Smooth muscle cell (in vitro differentiated cells): ENCODE results near the gene VAV3. TPM values are rescaled to one million over a fixed set of nuclear protein-coding genes. Genes with fewer than 3 reads are reported as not detected.

ENCODE experiments used
- DNase-seq: peaks from one replicate; lab custom pipeline; 2025; ENCODE audit not compliant: unreplicated experiment; lab: John Stamatoyannopoulos, UW
- H2AFZ ChIP-seq: fragments of 200-600 bp; sonication (generic); 2 replicates; pipeline ENCODE4 v1.6.0; 2016; ENCODE audit warnings: antibody characterized with exemption, low read depth, mild to moderate bottlenecking
- H3F3A ChIP-seq: fragments of 200-600 bp; sonication (generic); 2 replicates; pipeline ENCODE4 v1.6.0; 2017; ENCODE audit warnings: antibody characterized with exemption, low read depth
- H3K27ac ChIP-seq: fragments of 200-600 bp; sonication (generic); 2 replicates; pipeline ENCODE4 v1.5.1; 2016; ENCODE audit warnings: low read depth, mild to moderate bottlenecking
- H3K27me3 ChIP-seq: fragments of 200-600 bp; sonication (generic); 2 replicates; pipeline ENCODE4 v1.6.1; 2016; ENCODE audit warnings: low read depth, mild to moderate bottlenecking
- H3K36me3 ChIP-seq: fragments of 200-600 bp; sonication (generic); 2 replicates; pipeline ENCODE4 v1.5.1; 2016; ENCODE audit warnings: low read depth
- H3K4me1 ChIP-seq: fragments of 200-600 bp; sonication (generic); 2 replicates; pipeline ENCODE4 v1.5.1; 2016; ENCODE audit warnings: low read depth
- H3K4me2 ChIP-seq: fragments of 200-600 bp; sonication (generic); 2 replicates; pipeline ENCODE4 v1.6.0; 2016; ENCODE audit warnings: mild to moderate bottlenecking
- H3K4me3 ChIP-seq: fragments of 200-600 bp; sonication (generic); 2 replicates; pipeline ENCODE4 v1.5.1; 2016; ENCODE audit warnings: mild to moderate bottlenecking
- H3K79me2 ChIP-seq: fragments of 200-600 bp; sonication (generic); 2 replicates; pipeline ENCODE4 v1.6.0; 2016; ENCODE audit warnings: low read depth, mild to moderate bottlenecking
- H3K9ac ChIP-seq: fragments of 200-600 bp; sonication (generic); 2 replicates; pipeline ENCODE4 v1.6.0; 2016; ENCODE audit warnings: low read depth
- H3K9me3 ChIP-seq: fragments of 200-600 bp; sonication (generic); replicated peaks from 2 replicates; pipeline ENCODE4 v1.5.1; 2016; ENCODE audit warnings: low read depth
- H4K20me1 ChIP-seq: fragments of 200-600 bp; sonication (generic); 2 replicates; pipeline ENCODE4 v1.6.0; 2016; ENCODE audit warnings: low read depth
- WGBS: methylation state at CpG from one replicate; pipeline ENCODE4 v1.1.7; 2016; ENCODE audit warnings: low lambda C conversion rate; 5-methylcytosine and 5-hydroxymethylcytosine counted together
- polyA plus RNA-seq: library from polyadenylated mRNA; unstranded; fragments of >200 nt; fragmentation: Nextera tagmentation; extraction: Ambion mirVana; gene quantifications from 2 replicates; pipeline ENCODE4 v1.2.1, GENCODE V29; 2016
- total RNA-seq: library from RNA; depleted of rRNA; stranded (reverse); fragments of >200 nt; gene quantifications from 2 replicates; pipeline ENCODE4 v1.2.3, GENCODE V29; 2014
- TF ChIP-seq, protein P1 (sequence below): fragments of 200-600 bp; sonication (generic); IDR thresholded peaks from 2 replicates; pipeline ENCODE4 v1.5.1; 2017; ENCODE audit warnings: borderline replicate concordance, mild to moderate bottlenecking, antibody characterized with exemption; ENCODE audit not compliant: insufficient read depth, poor library complexity, severe bottlenecking

Gene VAV3
- total and polyA plus RNA-seq, 2 experiments from 2014 or later = 0.62 to 10.1 TPM

DNA sequence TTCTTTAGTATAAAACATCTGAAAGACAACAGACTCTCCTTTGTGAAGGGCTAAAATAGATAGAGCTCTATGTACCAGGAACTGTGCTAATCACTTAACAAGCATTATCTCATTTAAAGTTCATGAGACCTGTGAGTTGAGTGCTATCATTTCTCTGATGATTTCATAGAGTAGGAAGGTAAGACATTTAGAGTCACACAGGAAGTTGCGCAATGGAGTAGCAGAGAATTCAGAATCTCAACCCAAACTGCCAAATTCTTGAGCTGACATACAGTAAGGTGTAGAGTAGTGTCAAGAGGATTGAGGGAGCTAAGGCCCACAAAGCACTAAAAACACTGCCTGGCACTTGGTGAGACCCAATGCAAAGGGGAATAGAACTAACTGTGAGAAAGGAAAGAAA lies 439.8 kb downstream of the VAV3 start:
- no peaks in the 10 kb centered on the region for H3K36me3 ChIP-seq
- no peaks in the 10 kb centered on the region for H3K79me2 ChIP-seq
- DNase-seq = no peak
- no peak overlapping the region for H3K4me3 ChIP-seq
- H4K20me1 ChIP-seq = no peaks in the 10 kb centered on the region
- H3K4me1 ChIP-seq = peaks cover 10% of the 10 kb centered on the region
- no peaks in the 10 kb centered on the region for H3F3A ChIP-seq
- H3K27me3 ChIP-seq = no peaks in the 10 kb centered on the region
- H2AFZ ChIP-seq = no peak overlapping the region
- H3K27ac ChIP-seq = no peak overlapping the region
- WGBS = 96% methylated on average over 1 of the region's 1 CpG
- no peak overlapping the region for H3K4me2 ChIP-seq
- TF ChIP-seq, protein P1, sequence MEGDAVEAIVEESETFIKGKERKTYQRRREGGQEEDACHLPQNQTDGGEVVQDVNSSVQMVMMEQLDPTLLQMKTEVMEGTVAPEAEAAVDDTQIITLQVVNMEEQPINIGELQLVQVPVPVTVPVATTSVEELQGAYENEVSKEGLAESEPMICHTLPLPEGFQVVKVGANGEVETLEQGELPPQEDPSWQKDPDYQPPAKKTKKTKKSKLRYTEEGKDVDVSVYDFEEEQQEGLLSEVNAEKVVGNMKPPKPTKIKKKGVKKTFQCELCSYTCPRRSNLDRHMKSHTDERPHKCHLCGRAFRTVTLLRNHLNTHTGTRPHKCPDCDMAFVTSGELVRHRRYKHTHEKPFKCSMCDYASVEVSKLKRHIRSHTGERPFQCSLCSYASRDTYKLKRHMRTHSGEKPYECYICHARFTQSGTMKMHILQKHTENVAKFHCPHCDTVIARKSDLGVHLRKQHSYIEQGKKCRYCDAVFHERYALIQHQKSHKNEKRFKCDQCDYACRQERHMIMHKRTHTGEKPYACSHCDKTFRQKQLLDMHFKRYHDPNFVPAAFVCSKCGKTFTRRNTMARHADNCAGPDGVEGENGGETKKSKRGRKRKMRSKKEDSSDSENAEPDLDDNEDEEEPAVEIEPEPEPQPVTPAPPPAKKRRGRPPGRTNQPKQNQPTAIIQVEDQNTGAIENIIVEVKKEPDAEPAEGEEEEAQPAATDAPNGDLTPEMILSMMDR = no peak
- no peaks in the 10 kb centered on the region for H3K9me3 ChIP-seq
- H3K9ac ChIP-seq = no peak overlapping the region

GRCh38 chr1:107524301-107524700 lies 440.7 kb downstream of the VAV3 start:
- Histone ChIP-seq H2AFZ (no peak overlapping the region), H3K9me3 (no peaks in the 10 kb centered on the region), H3K4me1 (peaks cover 10% of the 10 kb centered on the region), H3K36me3 (no peaks in the 10 kb centered on the region), H3K79me2 (no peaks in the 10 kb centered on the region), H3K4me3 (no peak overlapping the region), H3K27ac (no peak overlapping the region), H3K27me3 (no peaks in the 10 kb centered on the region), H3K4me2 (no peak overlapping the region), H3F3A (no peaks in the 10 kb centered on the region), H4K20me1 (no peaks in the 10 kb centered on the region), H3K9ac (no peak overlapping the region)
- 92% methylated on average over 2 of the region's 2 CpGs for WGBS
- TF ChIP-seq, protein P1 = no peak
- DNase-seq = no peak

DNA sequence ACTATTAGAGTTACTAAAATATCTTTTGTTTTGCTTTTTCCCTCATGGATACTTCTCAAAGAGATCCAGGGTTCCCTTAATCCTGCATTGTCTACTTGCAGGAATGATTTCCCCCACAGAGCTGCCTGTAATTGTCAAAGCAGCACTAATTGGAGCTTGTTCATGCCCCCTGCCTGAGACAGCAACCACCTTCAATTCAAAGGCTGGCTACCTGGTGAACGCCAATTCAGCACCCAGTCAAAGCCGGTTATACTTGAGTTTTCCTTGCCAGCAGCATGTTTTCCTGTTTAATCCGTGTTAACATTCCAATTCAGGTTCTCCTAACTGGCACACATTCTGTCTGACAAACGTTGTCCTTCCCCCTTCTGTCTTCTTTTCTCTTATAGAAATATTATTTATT lies 441.2 kb downstream of the VAV3 start:
- no peaks in the 10 kb centered on the region for H3K9me3 ChIP-seq
- no peak overlapping the region for H2AFZ ChIP-seq
- H3K4me1 ChIP-seq = peaks cover 10% of the 10 kb centered on the region
- H3K27me3 ChIP-seq = no peaks in the 10 kb centered on the region
- H3F3A ChIP-seq = no peaks in the 10 kb centered on the region
- H3K4me2 ChIP-seq = no peak overlapping the region
- no peaks in the 10 kb centered on the region for H4K20me1 ChIP-seq
- no peak overlapping the region for H3K27ac ChIP-seq
- WGBS = 69% methylated on average over 4 of the region's 4 CpGs
- no peak overlapping the region for H3K9ac ChIP-seq
- H3K79me2 ChIP-seq = no peaks in the 10 kb centered on the region
- no peak for DNase-seq
- TF ChIP-seq, protein P1 = no peak
- no peak overlapping the region for H3K4me3 ChIP-seq
- H3K36me3 ChIP-seq = no peaks in the 10 kb centered on the region

DNA sequence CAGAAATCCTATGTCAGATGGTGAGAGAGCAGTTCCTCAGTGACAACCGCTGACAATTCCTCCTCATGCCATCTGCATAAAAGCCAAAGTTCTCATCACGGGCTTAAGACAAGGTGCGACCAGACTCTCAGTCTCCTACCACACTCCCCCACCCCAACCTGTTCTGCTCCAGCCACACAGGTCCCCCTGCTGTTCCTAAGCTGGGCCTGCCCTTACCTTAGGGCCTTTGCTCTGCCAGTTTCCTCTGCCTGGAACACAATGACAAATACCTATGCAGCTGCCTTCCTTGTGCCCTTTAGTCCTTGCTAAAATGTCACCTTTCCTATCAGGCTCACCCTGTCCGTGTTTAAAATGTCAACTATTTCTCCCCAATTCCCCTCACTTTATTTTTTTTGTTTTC lies 441.9 kb downstream of the VAV3 start:
- Histone ChIP-seq H3K27ac (no peak overlapping the region), H3K36me3 (no peaks in the 10 kb centered on the region), H3K4me1 (peaks cover 10% of the 10 kb centered on the region), H3K4me3 (no peak overlapping the region), H3K79me2 (no peaks in the 10 kb centered on the region), H3K9me3 (no peaks in the 10 kb centered on the region), H4K20me1 (no peaks in the 10 kb centered on the region), H3F3A (no peaks in the 10 kb centered on the region), H3K27me3 (no peaks in the 10 kb centered on the region), H3K4me2 (no peak overlapping the region), H2AFZ (no peak overlapping the region), H3K9ac (no peak overlapping the region)
- WGBS = 73% methylated on average over 4 of the region's 4 CpGs
- no peak for DNase-seq
- TF ChIP-seq, protein P1 = no peak
